Measurements from ENCODE around the gene PCDH10. TPM values are rescaled to one million over a fixed set of nuclear protein-coding genes. Genes with fewer than 3 reads are reported as not detected.

The PCDH10 gene
- total RNA-seq, 1 experiment from 2014 or later, result not detected

- no peak overlapping the region for H3K4me3 Mint-ChIP-seq (ENCODE audit: low read depth, unreplicated experiment)
- no peaks in the 10 kb centered on the region for H3K27me3 Mint-ChIP-seq (ENCODE audit: unreplicated experiment)
- TF ChIP-seq CTCF (IDR thresholded peaks at IDR 0.05; ENCODE audit: unreplicated experiment), result peak; percentile 38
- H3K27ac Mint-ChIP-seq (ENCODE audit: unreplicated experiment), result no peak overlapping the region
- intact Hi-C loops (cut with micrococcal nuclease; ENCODE audit: unreplicated experiment), result loop anchor here (5.0 kb wide), 1 partner anchor 328 kb away; no protein-coding TSS in a partner anchor
- no TSS peak for BruUV-seq (replicated peaks)
- H3K9me3 Mint-ChIP-seq (ENCODE audit: low read depth, unreplicated experiment), result peaks cover 3% of the 10 kb centered on the region
- H3K4me1 Mint-ChIP-seq (ENCODE audit: low read depth, unreplicated experiment), result peaks cover 7% of the 10 kb centered on the region
- peaks cover 5% of the 10 kb centered on the region for H3K36me3 Mint-ChIP-seq (ENCODE audit: insufficient read depth, unreplicated experiment)
- CTCF ChIA-PET, result interaction anchor here (0.8 to 1.3 kb wide), 2 partner anchors 167 to 766 kb away, joined by 3 to 4 read pairs; no protein-coding TSS in a partner anchor
- DNase-seq, result peak; percentile 8
Observed at GRCh38 chr4:133154725-133155124, 5.6 kb downstream of the PCDH10 start.

DNA sequence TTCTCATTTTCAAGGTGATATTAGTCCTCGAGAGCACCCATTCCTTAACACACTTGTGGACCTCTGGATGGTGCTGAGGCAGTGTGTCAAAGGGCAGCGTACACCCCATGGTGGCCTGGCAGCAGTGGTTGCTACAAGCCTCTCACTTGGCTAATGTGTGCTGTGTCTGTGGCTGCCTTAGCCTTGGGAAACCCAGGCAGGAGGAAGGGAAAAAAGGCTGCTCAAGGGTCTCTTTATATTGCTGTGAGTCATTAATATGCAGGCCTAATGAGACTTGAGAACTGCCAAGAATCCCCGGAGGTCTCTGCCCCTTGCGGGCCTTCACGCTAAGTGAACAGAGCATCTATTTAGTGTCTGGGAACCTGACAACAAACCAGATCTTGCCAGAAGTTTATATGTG, 7.0 kb downstream of the PCDH10 start:
- Mint-ChIP-seq H3K27me3 (ENCODE audit: unreplicated experiment) (no peaks in the 10 kb centered on the region), H3K4me3 (ENCODE audit: low read depth, unreplicated experiment) (no peak overlapping the region), H3K27ac (ENCODE audit: unreplicated experiment) (no peak overlapping the region), H3K4me1 (ENCODE audit: low read depth, unreplicated experiment) (peaks cover 7% of the 10 kb centered on the region), H3K36me3 (ENCODE audit: insufficient read depth, unreplicated experiment) (peaks cover 5% of the 10 kb centered on the region), H3K9me3 (ENCODE audit: low read depth, unreplicated experiment) (peaks cover 3% of the 10 kb centered on the region)
- CTCF ChIA-PET, result no interaction called here
- BruUV-seq (replicated peaks), result no TSS peak
- no peak for DNase-seq
- TF ChIP-seq CTCF (IDR thresholded peaks at IDR 0.05; ENCODE audit: unreplicated experiment), result no peak
- intact Hi-C loops (cut with micrococcal nuclease; ENCODE audit: unreplicated experiment), result no loop called here

DNA sequence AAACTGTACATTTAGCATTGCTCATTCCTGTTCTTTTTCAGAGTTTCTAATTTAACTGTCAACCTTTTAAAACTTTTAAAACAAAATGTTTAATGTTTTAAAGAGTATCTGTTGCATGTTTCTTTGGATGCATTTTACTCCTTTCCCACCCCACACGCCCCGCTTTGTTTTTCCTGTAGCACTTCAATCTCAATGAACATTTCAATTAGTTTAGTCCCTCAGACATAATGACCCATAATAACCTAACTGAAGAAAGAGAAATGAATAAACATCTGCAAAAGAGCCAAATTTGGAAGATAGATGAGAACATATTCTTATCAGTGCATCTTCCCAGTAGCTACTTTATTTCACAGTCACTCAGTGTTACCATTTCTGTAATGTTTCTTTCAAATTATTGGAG, 7.5 kb downstream of the PCDH10 start:
- no TSS peak for BruUV-seq (replicated peaks)
- Mint-ChIP-seq H3K4me3 (ENCODE audit: low read depth, unreplicated experiment) (no peak overlapping the region), H3K4me1 (ENCODE audit: low read depth, unreplicated experiment) (peaks cover 7% of the 10 kb centered on the region), H3K27me3 (ENCODE audit: unreplicated experiment) (no peaks in the 10 kb centered on the region), H3K9me3 (ENCODE audit: low read depth, unreplicated experiment) (peaks cover 3% of the 10 kb centered on the region), H3K27ac (ENCODE audit: unreplicated experiment) (no peak overlapping the region), H3K36me3 (ENCODE audit: insufficient read depth, unreplicated experiment) (peaks cover 5% of the 10 kb centered on the region)
- intact Hi-C loops (cut with micrococcal nuclease; ENCODE audit: unreplicated experiment), result no loop called here
- DNase-seq, result no peak
- no peak for TF ChIP-seq CTCF (IDR thresholded peaks at IDR 0.05; ENCODE audit: unreplicated experiment)
- CTCF ChIA-PET, result no interaction called here

GRCh38 chr4:133157460-133158160, 8.5 kb downstream of the PCDH10 start:
- no peaks in the 10 kb centered on the region for H3K27me3 Mint-ChIP-seq (ENCODE audit: unreplicated experiment)
- no TSS peak for BruUV-seq (replicated peaks)
- no peak overlapping the region for H3K27ac Mint-ChIP-seq (ENCODE audit: unreplicated experiment)
- CTCF ChIA-PET, result no interaction called here
- H3K4me1 Mint-ChIP-seq (ENCODE audit: low read depth, unreplicated experiment), result peaks cover 6% of the 10 kb centered on the region
- peaks cover 5% of the 10 kb centered on the region for H3K36me3 Mint-ChIP-seq (ENCODE audit: insufficient read depth, unreplicated experiment)
- intact Hi-C loops (cut with micrococcal nuclease; ENCODE audit: unreplicated experiment), result no loop called here
- DNase-seq, result no peak
- TF ChIP-seq CTCF (IDR thresholded peaks at IDR 0.05; ENCODE audit: unreplicated experiment), result no peak
- peaks cover 3% of the 10 kb centered on the region for H3K9me3 Mint-ChIP-seq (ENCODE audit: low read depth, unreplicated experiment)
- H3K4me3 Mint-ChIP-seq (ENCODE audit: low read depth, unreplicated experiment), result no peak overlapping the region

All from Calu3 (cell line).